HCT116 (cell line): Measurements from ENCODE around the gene SEMA5B. TPM values are rescaled to one million over a fixed set of nuclear protein-coding genes. Genes with fewer than 3 reads are reported as not detected.

Source experiments
- ATAC-seq: fragments of 200-7000 bp; cut with Tn5 transposase; 2 replicates; pipeline ENCODE4 v1.9.1; 2020; ENCODE audit warnings: mild to moderate bottlenecking, moderate library complexity
- BruUV-seq: library from RNA; stranded (reverse); fragments of 400-500 nt; replicated peaks from 2 replicates; lab custom pipeline; 2021; lab: Mats Ljungman, UMichigan
- CTCF ChIA-PET: fragments of 300-600 bp; sonication (Branson Sonifier 250); formaldehyde crosslinking; loops from one replicate; lab custom pipeline; 2021; ENCODE audit warnings: antibody characterized with exemption; lab: Charles Lee
- POLR2A ChIA-PET: fragments of 300-600, 350-600 bp; sonication (Branson Sonifier 250); formaldehyde crosslinking; loops from one replicate; lab custom pipeline; 2021; ENCODE audit warnings: antibody characterized with exemption; lab: Charles Lee
- RAD21 ChIA-PET, 2 experiments: fragments of 300-600 bp; sonication (Branson Sonifier 250); formaldehyde crosslinking; loops; one replicate each; lab custom pipeline; 2023; ENCODE audit warnings: low total read pairs in 2 of 2; ENCODE audit not compliant: uncharacterized antibody in 2 of 2, unreplicated experiment in 2 of 2, low non-redundant PET in 1 of 2; lab: Charles Lee
- DNase-seq: peaks from one replicate; pipeline ENCODE4 v3.0.0-alpha.2; 2010; ENCODE audit warnings: low read depth, low spot score
- H2AFZ ChIP-seq: fragments of 200-600 bp; shearing (Covaris generic), sonication (generic); 2 replicates; pipeline ENCODE4 v1.6.1; 2017; ENCODE audit warnings: low read depth, mixed run types, mixed read lengths, antibody characterized with exemption, low read length; ENCODE audit not compliant: poor library complexity, severe bottlenecking
- H3K27ac ChIP-seq: 2 replicates; pipeline ENCODE4 v1.5.1; 2012; ENCODE audit warnings: low read depth, low read length
- H3K27me3 ChIP-seq: fragments of 200-600 bp; sonication (generic); 2 replicates; pipeline ENCODE4 v1.6.1; 2016; ENCODE audit warnings: mixed run types, low read length, mixed read lengths; ENCODE audit not compliant: insufficient read depth
- H3K36me3 ChIP-seq, 2 experiments: fragments of 200-500 bp in 1 of 2; fragments of 200-600 bp in 1 of 2; sonication (Bioruptor generic) in 1 of 2; sonication (generic) in 1 of 2; 2 replicates each; pipeline versions ENCODE4 v1.5.1 to v1.6.1; 2014 to 2016; ENCODE audit warnings: low read length in 2 of 2, inconsistent platforms in 1 of 2, mixed read lengths in 1 of 2, mixed run types in 1 of 2; ENCODE audit not compliant: insufficient read depth in 2 of 2, control insufficient read depth in 1 of 2
- H3K4me1 ChIP-seq, 2 experiments: fragments of 200-600 bp in 1 of 2; sonication (generic) in 1 of 2; 2 replicates each; pipeline versions ENCODE4 v1.5.1 to v1.6.1; 2012 to 2017; ENCODE audit warnings: low read length in 2 of 2, inconsistent platforms in 1 of 2, mild to moderate bottlenecking in 1 of 2, mixed read lengths in 1 of 2, mixed run types in 1 of 2, moderate library complexity in 1 of 2; ENCODE audit not compliant: insufficient read depth in 2 of 2, control insufficient read depth in 1 of 2
- H3K4me2 ChIP-seq: fragments of 200-600 bp; sonication (generic); 2 replicates; pipeline ENCODE4 v1.6.1; 2017; ENCODE audit warnings: mixed run types, low read length, mixed read lengths
- H3K4me3 ChIP-seq, 2 experiments: fragments of 200-600 bp in 1 of 2; sonication (generic) in 1 of 2; replicated peaks in 1 of 2; 2 replicates each; pipeline ENCODE4 v1.5.1; 2011 to 2016; ENCODE audit warnings: low read length in 2 of 2, control low read depth in 1 of 2, low read depth in 1 of 2, mild to moderate bottlenecking in 1 of 2, mixed read lengths in 1 of 2, mixed run types in 1 of 2
- H3K79me2 ChIP-seq: fragments of 200-600 bp; sonication (generic); 2 replicates; pipeline ENCODE4 v1.6.1; 2017; ENCODE audit warnings: mild to moderate bottlenecking, mixed run types, low read length, moderate library complexity, mixed read lengths; ENCODE audit not compliant: insufficient read depth
- H3K9ac ChIP-seq: fragments of 200-600 bp; sonication (generic); 2 replicates; pipeline ENCODE4 v1.6.1; 2016; ENCODE audit warnings: low read length, mixed read lengths
- H3K9me2 ChIP-seq: fragments of 200-600 bp; sonication (generic), shearing (Covaris generic); 2 replicates; pipeline ENCODE4 v1.6.1; 2017; ENCODE audit warnings: mixed run types, mild to moderate bottlenecking, moderate library complexity; ENCODE audit not compliant: insufficient read depth
- H3K9me3 ChIP-seq, 2 experiments: fragments of 200-500 bp in 1 of 2; fragments of 200-600 bp in 1 of 2; sonication (Bioruptor generic) in 1 of 2; sonication (generic) in 1 of 2; 2 replicates each; pipeline ENCODE4 v1.6.1; 2014 to 2017; ENCODE audit warnings: low read length in 2 of 2, mixed read lengths in 2 of 2, inconsistent platforms in 1 of 2, low read depth in 1 of 2, mild to moderate bottlenecking in 1 of 2, mixed run types in 1 of 2, moderate library complexity in 1 of 2; ENCODE audit not compliant: control insufficient read depth in 1 of 2, insufficient read depth in 1 of 2
- H4K20me1 ChIP-seq: fragments of 200-600 bp; sonication (generic), shearing (Covaris generic); 2 replicates; pipeline ENCODE4 v1.6.1; 2017; ENCODE audit warnings: mixed run types, mild to moderate bottlenecking, moderate library complexity; ENCODE audit not compliant: insufficient read depth
- CBX3 ChIP-seq: IDR thresholded peaks from 2 replicates; pipeline ENCODE4 v1.6.1; 2012; ENCODE audit warnings: low read depth
- EGR1 ChIP-seq: IDR thresholded peaks from 2 replicates; pipeline ENCODE4 v1.6.1; 2012; ENCODE audit warnings: low read depth
- ELF1 ChIP-seq: IDR thresholded peaks from 2 replicates; pipeline ENCODE4 v1.6.1; 2012; ENCODE audit warnings: low read depth, borderline replicate concordance
- EZH2 ChIP-seq: fragments of 200-600 bp; sonication (generic); IDR thresholded peaks from 2 replicates; pipeline ENCODE4 v1.6.1; 2017; ENCODE audit warnings: antibody characterized with exemption, mixed run types
- EZH2phosphoT487 ChIP-seq: fragments of 200-600 bp; IDR thresholded peaks from 2 replicates; pipeline ENCODE4 v1.6.1; 2018; ENCODE audit warnings: antibody characterized with exemption, borderline replicate concordance
- FOSL1 ChIP-seq: IDR thresholded peaks from 2 replicates; pipeline ENCODE4 v1.6.1; 2012; ENCODE audit warnings: low read depth
- JUND ChIP-seq: IDR thresholded peaks from 2 replicates; pipeline ENCODE4 v1.6.1; 2012
- POLR2AphosphoS5 ChIP-seq: IDR thresholded peaks from 2 replicates; pipeline ENCODE4 v1.6.1; 2011; ENCODE audit warnings: mild to moderate bottlenecking, low read depth, low read length, moderate library complexity
- REST ChIP-seq: IDR thresholded peaks from 2 replicates; pipeline ENCODE4 v1.6.1; 2012; ENCODE audit warnings: low read depth
- SP1 ChIP-seq: IDR thresholded peaks from 2 replicates; pipeline ENCODE4 v1.6.1; 2012; ENCODE audit warnings: low read depth
- TCF7L2 ChIP-seq: IDR thresholded peaks from 2 replicates; pipeline ENCODE4 v1.7.0; 2011; ENCODE audit warnings: borderline replicate concordance, inconsistent platforms; ENCODE audit not compliant: insufficient read depth, insufficient read length; ENCODE audit errors: extremely low read depth
- YY1 ChIP-seq: IDR thresholded peaks from 2 replicates; pipeline ENCODE4 v1.6.1; 2011; ENCODE audit warnings: low read length, low read depth, moderate library complexity, mild to moderate bottlenecking; ENCODE audit not compliant: insufficient replicate concordance; ENCODE audit errors: extremely low read depth
- ZBTB33 ChIP-seq: IDR thresholded peaks from 2 replicates; pipeline ENCODE4 v1.6.1; 2011; ENCODE audit warnings: mild to moderate bottlenecking, low read length, moderate library complexity; ENCODE audit not compliant: insufficient replicate concordance; ENCODE audit errors: extremely low read depth
- ZFX ChIP-seq: fragments of 450-650 bp; IDR thresholded peaks from 2 replicates; pipeline ENCODE4 v1.6.1; 2017
- intact Hi-C: fragments of 100-400 bp; cut with micrococcal nuclease; formaldehyde crosslinking; loops from 2 replicates; pipeline ENCODE4 v1.10.0; 2022
- total RNA-seq: library from RNA; stranded (reverse); gene quantifications from one replicate; pipeline ENCODE4 v1.2.1, GENCODE V29; 2021; ENCODE audit not compliant: unreplicated experiment

Gene SEMA5B
- total RNA-seq, 1 experiment from 2014 or later: 0.15 TPM

GRCh38 chr3:122875547-122876127, 151.9 kb downstream of the SEMA5B start:
- H3K4me2 ChIP-seq: no peak overlapping the region
- DNase-seq: no peak
- no peak overlapping the region for H2AFZ ChIP-seq
- H3K27ac ChIP-seq: no peak overlapping the region
- BruUV-seq: no TSS peak
- H4K20me1 ChIP-seq: no peaks in the 10 kb centered on the region
- intact Hi-C loops: no loop called here
- no peaks in the 10 kb centered on the region for H3K9me3 ChIP-seq
- no peak overlapping the region for H3K9ac ChIP-seq
- no peaks in the 10 kb centered on the region for H3K79me2 ChIP-seq
- no peak for TF ChIP-seq POLR2AphosphoS5
- no peak for TF ChIP-seq FOSL1
- no peak for TF ChIP-seq TCF7L2
- no peak for TF ChIP-seq REST
- no peak for TF ChIP-seq ZBTB33
- TF ChIP-seq ZFX: no peak
- TF ChIP-seq EGR1: no peak
- no peak for TF ChIP-seq ELF1
- TF ChIP-seq JUND: no peak
- TF ChIP-seq EZH2phosphoT487: no peak
- TF ChIP-seq YY1: no peak
- no peak for TF ChIP-seq CBX3
- no peak for TF ChIP-seq SP1
- no peak for TF ChIP-seq EZH2
- no peaks in the 10 kb centered on the region for H3K4me1 ChIP-seq
- H3K9me2 ChIP-seq: no peaks in the 10 kb centered on the region
- no peaks in the 10 kb centered on the region for H3K36me3 ChIP-seq
- no peak for ATAC-seq
- ChIA-PET CTCF (no interaction called here), POLR2A (no interaction called here), RAD21 (no interaction called here)
- H3K4me3 ChIP-seq: no peak overlapping the region
- H3K27me3 ChIP-seq: no peaks in the 10 kb centered on the region
